Fibroblast of the aortic adventitia (primary cell): ENCODE data around the gene DIP2C. TPM values are rescaled to one million over a fixed set of nuclear protein-coding genes. Genes with fewer than 3 reads are reported as not detected.

Experiments
- DNase-seq: peaks from one replicate; pipeline ENCODE4 v3.0.0-alpha.2; 2010; ENCODE audit warnings: low read depth
- H3K4me3 ChIP-seq: 2 replicates; pipeline ENCODE4 v1.5.1; 2011; ENCODE audit warnings: low read depth, mild to moderate bottlenecking, control low read depth, low read length, moderate library complexity
- CTCF ChIP-seq: IDR thresholded peaks from 2 replicates; pipeline ENCODE4 v1.5.1; 2011; ENCODE audit warnings: mild to moderate bottlenecking, low read length, control low read depth, inconsistent platforms; ENCODE audit not compliant: insufficient read depth
- total RNA-seq: library from RNA; depleted of rRNA; stranded (reverse); fragments of >200 nt; gene quantifications from 2 replicates; pipeline ENCODE4 v1.2.3, GENCODE V29; 2012; ENCODE audit warnings: low replicate concordance

The DIP2C gene
- total RNA-seq, 1 donor = 15.7 TPM

GRCh38 chr10:670038-670437 is 19.4 kb downstream of the DIP2C start:
- TF ChIP-seq CTCF = no peak
- H3K4me3 ChIP-seq = no peak overlapping the region

GRCh38 chr10:668786-669485 is 20.5 kb downstream of the DIP2C start:
- DNase-seq = no peak
- no peak overlapping the region for H3K4me3 ChIP-seq
- TF ChIP-seq CTCF = no peak

More at GRCh38 chr10:670038-670437, 19.4 kb downstream of the DIP2C start:
- no peak for DNase-seq

GRCh38 chr10:667602-668143 is 21.8 kb downstream of the DIP2C start:
- H3K4me3 ChIP-seq = no peak overlapping the region
- no peak for TF ChIP-seq CTCF
- DNase-seq = no peak

- H3K4me3 ChIP-seq = no peak overlapping the region
- TF ChIP-seq CTCF = no peak
- DNase-seq = no peak
Measured at GRCh38 chr10:667096-667495, 22.4 kb downstream of the DIP2C start.

GRCh38 chr10:666237-667012 is 23.0 kb downstream of the DIP2C start:
- DNase-seq = no peak
- TF ChIP-seq CTCF = no peak
- peak overlapping the region; percentile 65 for H3K4me3 ChIP-seq

GRCh38 chr10:665579-666091 is 23.8 kb downstream of the DIP2C start:
- peak overlapping the region; percentile 65 for H3K4me3 ChIP-seq
- TF ChIP-seq CTCF = no peak
- DNase-seq = peak; percentile 90
